Measurements from ENCODE around the gene PVR. TPM values are rescaled to one million over a fixed set of nuclear protein-coding genes. Genes with fewer than 3 reads are reported as not detected.

PVR gene
- total RNA-seq, 3 donors from 2014 or later: 8.5 to 30.2 (median 22.0) TPM

GRCh38 chr19:44617110-44617880 is 26.4 kb upstream of the PVR start:
- H3K27me3 ChIP-seq: peaks cover 0 to 3% of the 10 kb centered on the region in 2 donors
- intact Hi-C loops (cut with DNase I; ENCODE audit: low total_unique reads): no loop called here

GRCh38 chr19:44618640-44619357 is 24.9 kb upstream of the PVR start:
- Histone ChIP-seq H3K36me3 (no peaks in the 10 kb centered on the region), H3K27me3 (no peaks in the 10 kb centered on the region), H3K9me3 (no peaks in the 10 kb centered on the region), H3K4me3 (no peak overlapping the region), H3K27ac (no peak overlapping the region), H3K4me1 (no peaks in the 10 kb centered on the region)
- DNase-seq (ENCODE audit: low spot score in 2 of 2): no peak
- no peak for TF ChIP-seq POLR2A (IDR thresholded peaks at IDR 0.05)
- no peak for TF ChIP-seq CTCF (IDR thresholded peaks at IDR 0.05)
- no peak for TF ChIP-seq POLR2AphosphoS5 (IDR thresholded peaks at IDR 0.05)
- intact Hi-C loops (cut with DNase I; ENCODE audit: low total_unique reads): no loop called here

More at GRCh38 chr19:44617110-44617880, 26.4 kb upstream of the PVR start:
- Histone ChIP-seq H3K27ac (no peak overlapping the region), H3K4me1 (no peaks in the 10 kb centered on the region), H3K36me3 (no peaks in the 10 kb centered on the region), H3K4me3 (no peak overlapping the region), H3K9me3 (no peaks in the 10 kb centered on the region)
- DNase-seq (ENCODE audit: low spot score in 2 of 2): no peak
- TF ChIP-seq POLR2AphosphoS5 (IDR thresholded peaks at IDR 0.05) (no peak), CTCF (IDR thresholded peaks at IDR 0.05) (no peak), POLR2A (IDR thresholded peaks at IDR 0.05) (no peak)

GRCh38 chr19:44620667-44621066 is 23.0 kb upstream of the PVR start:
- Histone ChIP-seq H3K4me1 (no peaks in the 10 kb centered on the region), H3K9me3 (no peaks in the 10 kb centered on the region), H3K27me3 (no peaks in the 10 kb centered on the region), H3K4me3 (no peak overlapping the region), H3K27ac (no peak overlapping the region), H3K36me3 (no peaks in the 10 kb centered on the region)
- TF ChIP-seq POLR2AphosphoS5 (IDR thresholded peaks at IDR 0.05): no peak
- intact Hi-C loops (cut with DNase I; ENCODE audit: low total_unique reads): no loop called here
- DNase-seq (ENCODE audit: low spot score in 2 of 2): no peak

GRCh38 chr19:44621367-44621766 is 22.3 kb upstream of the PVR start:
- Histone ChIP-seq H3K36me3 (no peaks in the 10 kb centered on the region), H3K4me3 (no peak overlapping the region), H3K27ac (no peak overlapping the region), H3K9me3 (no peaks in the 10 kb centered on the region), H3K27me3 (no peaks in the 10 kb centered on the region), H3K4me1 (no peaks in the 10 kb centered on the region)
- TF ChIP-seq POLR2A (IDR thresholded peaks at IDR 0.05) (no peak), CTCF (IDR thresholded peaks at IDR 0.05) (no peak)
- intact Hi-C loops (cut with DNase I; ENCODE audit: low total_unique reads): no loop called here
- DNase-seq (ENCODE audit: low spot score in 2 of 2): no peak

GRCh38 chr19:44623080-44623479 is 20.6 kb upstream of the PVR start:
- H3K36me3 ChIP-seq: no peaks in the 10 kb centered on the region
- no peak for TF ChIP-seq CTCF (IDR thresholded peaks at IDR 0.05)
- TF ChIP-seq POLR2AphosphoS5 (IDR thresholded peaks at IDR 0.05): no peak
- no peak for TF ChIP-seq POLR2A (IDR thresholded peaks at IDR 0.05)
- H3K4me3 ChIP-seq: no peak overlapping the region
- H3K27ac ChIP-seq: no peak overlapping the region
- H3K4me1 ChIP-seq: no peaks in the 10 kb centered on the region
- intact Hi-C loops (cut with DNase I; ENCODE audit: low total_unique reads): no loop called here
- DNase-seq (ENCODE audit: low spot score in 2 of 2): no peak
- H3K9me3 ChIP-seq: no peaks in the 10 kb centered on the region
- H3K27me3 ChIP-seq: no peaks in the 10 kb centered on the region

Measured in breast epithelium (tissue), 4 donors.